Activated naive CD4-positive, alpha-beta T cell treated with anti-CD3 and anti-CD28 coated beads for 36 hours (primary cell): ENCODE measurements around the gene NDST4. TPM values are rescaled to one million over a fixed set of nuclear protein-coding genes. Genes with fewer than 3 reads are reported as not detected.

ENCODE experiments used
- CTCF ChIA-PET: fragments of 350-600 bp; sonication (Branson Sonifier 250); formaldehyde crosslinking; loops from one replicate; lab custom pipeline; 2021; ENCODE audit warnings: antibody characterized with exemption; lab: Charles Lee
- DNase-seq: peaks from one replicate; pipeline ENCODE4 v3.0.0-alpha.2; 2020
- H3K27ac Mint-ChIP-seq: one replicate; pipeline ENCODE4 v1.8.0; 2021; ENCODE audit warnings: mild to moderate bottlenecking, mixed read lengths
- H3K27me3 Mint-ChIP-seq: one replicate; pipeline ENCODE4 v1.8.0; 2021; ENCODE audit warnings: low read depth, mixed read lengths
- H3K36me3 Mint-ChIP-seq: one replicate; pipeline ENCODE4 v1.8.0; 2021; ENCODE audit warnings: low read depth, mixed read lengths
- H3K4me1 Mint-ChIP-seq: one replicate; pipeline ENCODE4 v1.8.0; 2021; ENCODE audit warnings: low read depth, mixed read lengths
- H3K4me3 Mint-ChIP-seq: one replicate; pipeline ENCODE4 v1.8.0; 2021; ENCODE audit warnings: mild to moderate bottlenecking, moderate library complexity, mixed read lengths
- H3K9me3 Mint-ChIP-seq: one replicate; pipeline ENCODE4 v1.8.0; 2021; ENCODE audit warnings: mixed read lengths
- intact Hi-C: fragments of 100-400 bp; cut with micrococcal nuclease; formaldehyde crosslinking; loops from one replicate; pipeline ENCODE4 v1.15.1; 2023
- total RNA-seq, 2 experiments: library from RNA; stranded (reverse); gene quantifications; one replicate each; pipeline ENCODE4 v1.2.3, GENCODE V29; 2021

NDST4 gene
- total RNA-seq, 2 experiments from 2014 or later, result not detected

DNA sequence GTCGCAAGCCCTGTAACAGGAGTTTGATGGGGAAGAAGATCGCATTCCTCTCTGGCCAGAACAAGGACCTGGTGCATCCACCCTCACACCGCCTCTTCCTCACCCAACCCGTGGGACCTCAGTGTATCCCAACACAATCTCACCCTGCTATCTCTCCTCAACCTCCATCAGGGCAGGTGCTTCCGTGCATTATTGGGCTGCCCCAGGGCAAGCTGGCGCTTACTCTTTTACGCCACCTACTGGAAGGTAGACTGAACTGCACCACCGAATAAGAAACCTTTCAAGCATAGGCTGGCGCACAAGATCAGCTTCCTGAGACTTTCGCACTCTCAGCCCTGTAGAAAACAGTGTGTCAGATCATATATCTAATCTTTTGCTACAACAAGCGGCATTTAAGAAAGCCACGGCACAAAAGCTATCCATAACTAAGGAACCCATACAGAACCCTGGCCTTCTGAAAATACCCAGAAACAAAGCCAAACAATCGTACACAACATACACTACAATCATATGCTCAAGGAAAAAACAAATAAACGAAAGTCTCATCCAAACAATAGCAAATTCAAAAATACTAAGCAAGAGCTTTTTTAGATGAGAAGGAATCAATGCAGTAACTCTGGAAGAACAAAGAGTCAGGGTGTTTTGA is 305.5 kb downstream of the NDST4 start:
- Mint-ChIP-seq H3K4me3 (no peak overlapping the region), H3K9me3 (no peaks in the 10 kb centered on the region), H3K4me1 (no peaks in the 10 kb centered on the region), H3K27me3 (no peaks in the 10 kb centered on the region), H3K36me3 (no peaks in the 10 kb centered on the region), H3K27ac (no peak overlapping the region)
- intact Hi-C loops, result loop anchor here (5.0 kb wide), 1 partner anchor 421 kb away; no protein-coding TSS in a partner anchor
- CTCF ChIA-PET, result interaction anchor here (0.6 to 1.6 kb wide), 8 partner anchors 9 to 1658 kb away, joined by 3 to 6 read pairs (median 4); partner anchors contain the start of gene UGT8
- peak; percentile 42 for DNase-seq

DNA sequence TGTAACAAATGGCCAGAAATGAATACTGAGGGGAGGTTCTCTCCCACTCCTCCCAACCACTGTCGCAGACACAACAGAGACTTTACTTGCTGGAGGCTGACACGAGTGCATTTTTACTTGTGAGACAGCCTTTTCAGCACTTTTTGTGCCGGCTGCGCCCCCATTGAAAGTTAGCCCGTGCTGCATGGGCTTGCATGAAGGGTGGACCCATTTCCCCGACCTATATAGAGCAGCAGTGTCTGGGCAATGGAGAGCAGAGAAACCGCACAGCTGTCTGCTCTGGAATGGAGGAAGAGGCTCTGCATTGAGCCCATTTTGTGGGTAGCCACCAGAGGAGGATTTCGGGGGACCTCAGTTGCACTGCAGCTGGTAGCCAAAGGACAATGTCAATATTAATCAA is 306.1 kb downstream of the NDST4 start:
- Mint-ChIP-seq H3K27me3 (no peaks in the 10 kb centered on the region), H3K9me3 (no peaks in the 10 kb centered on the region), H3K4me3 (no peak overlapping the region), H3K36me3 (no peaks in the 10 kb centered on the region), H3K4me1 (no peaks in the 10 kb centered on the region), H3K27ac (no peak overlapping the region)
- intact Hi-C loops, result loop anchor here (5.0 kb wide), 1 partner anchor 420 kb away; no protein-coding TSS in a partner anchor
- CTCF ChIA-PET, result interaction anchor here (0.7 to 1.6 kb wide), 4 partner anchors 13 to 250 kb away, joined by 3 to 4 read pairs (median 4); no protein-coding TSS in a partner anchor
- DNase-seq, result no peak

DNA sequence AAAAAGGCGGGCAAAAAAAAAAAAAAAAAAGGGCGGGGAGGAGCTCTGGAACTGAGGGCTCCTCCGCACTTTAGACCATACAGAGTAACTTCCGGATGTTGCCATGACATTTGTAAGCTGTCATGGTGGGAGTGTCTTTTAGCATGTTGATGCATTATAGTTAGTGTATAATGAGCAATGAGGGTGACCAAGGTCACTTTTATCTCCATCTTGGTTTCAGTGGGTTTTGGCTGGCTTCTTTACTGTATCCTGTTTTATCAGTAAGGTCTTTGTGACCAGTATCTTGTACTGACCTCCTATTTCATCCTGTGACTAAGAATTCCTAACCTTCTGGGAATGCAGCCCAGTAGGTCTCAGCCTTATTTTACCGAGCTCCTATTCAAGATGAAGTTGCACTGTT is 321.4 kb downstream of the NDST4 start:
- no peaks in the 10 kb centered on the region for H3K36me3 Mint-ChIP-seq
- H3K4me3 Mint-ChIP-seq, result no peak overlapping the region
- CTCF ChIA-PET, result no interaction called here
- H3K4me1 Mint-ChIP-seq, result no peaks in the 10 kb centered on the region
- no peaks in the 10 kb centered on the region for H3K9me3 Mint-ChIP-seq
- intact Hi-C loops, result no loop called here
- no peaks in the 10 kb centered on the region for H3K27me3 Mint-ChIP-seq
- no peak for DNase-seq
- H3K27ac Mint-ChIP-seq, result no peak overlapping the region

DNA sequence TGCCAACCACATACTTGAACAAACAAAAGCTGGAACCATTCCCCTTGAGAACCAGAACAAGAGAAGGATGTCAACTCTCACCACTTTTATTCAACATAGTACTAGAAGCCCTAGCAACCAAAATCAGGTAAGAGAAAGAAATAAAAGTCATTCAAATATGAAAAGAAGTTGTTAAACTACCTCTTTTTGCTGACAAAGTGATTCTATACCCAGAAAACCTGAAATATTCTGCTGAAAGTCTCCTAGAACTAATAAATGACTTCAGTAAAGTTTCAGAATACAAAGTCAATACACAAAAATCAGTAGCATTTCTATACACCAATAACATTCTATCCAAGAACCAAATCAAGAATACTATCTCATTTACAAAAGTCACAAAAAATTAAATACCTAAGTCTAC is 327.9 kb downstream of the NDST4 start:
- H3K27ac Mint-ChIP-seq, result no peak overlapping the region
- no peaks in the 10 kb centered on the region for H3K4me1 Mint-ChIP-seq
- peaks cover 10% of the 10 kb centered on the region for H3K27me3 Mint-ChIP-seq
- no peaks in the 10 kb centered on the region for H3K9me3 Mint-ChIP-seq
- intact Hi-C loops, result no loop called here
- no peaks in the 10 kb centered on the region for H3K36me3 Mint-ChIP-seq
- no peak overlapping the region for H3K4me3 Mint-ChIP-seq
- DNase-seq, result no peak
- CTCF ChIA-PET, result no interaction called here

DNA sequence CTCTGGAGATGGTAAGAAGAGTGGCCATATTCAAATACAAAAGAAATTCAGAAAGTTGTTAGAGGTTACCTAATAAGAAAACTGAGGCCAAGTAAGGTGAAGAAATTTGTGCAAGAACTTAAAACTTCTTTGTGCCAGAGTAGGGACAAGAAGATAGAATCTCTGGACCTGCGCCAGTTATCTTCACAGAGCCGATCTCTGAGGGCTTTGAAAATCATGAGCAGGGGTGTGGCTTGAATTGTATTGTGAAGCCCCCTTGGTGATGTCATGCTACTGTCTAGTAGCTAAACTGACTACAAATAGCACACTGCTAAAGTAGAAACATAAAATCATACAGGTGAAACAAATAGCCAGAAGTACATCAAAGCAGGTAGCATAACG is 330.2 kb downstream of the NDST4 start:
- Mint-ChIP-seq H3K27me3 (peaks cover 10% of the 10 kb centered on the region), H3K9me3 (peaks cover 2% of the 10 kb centered on the region), H3K4me3 (no peak overlapping the region), H3K4me1 (no peaks in the 10 kb centered on the region), H3K27ac (no peak overlapping the region), H3K36me3 (no peaks in the 10 kb centered on the region)
- no peak for DNase-seq
- CTCF ChIA-PET, result no interaction called here
- intact Hi-C loops, result no loop called here

DNA sequence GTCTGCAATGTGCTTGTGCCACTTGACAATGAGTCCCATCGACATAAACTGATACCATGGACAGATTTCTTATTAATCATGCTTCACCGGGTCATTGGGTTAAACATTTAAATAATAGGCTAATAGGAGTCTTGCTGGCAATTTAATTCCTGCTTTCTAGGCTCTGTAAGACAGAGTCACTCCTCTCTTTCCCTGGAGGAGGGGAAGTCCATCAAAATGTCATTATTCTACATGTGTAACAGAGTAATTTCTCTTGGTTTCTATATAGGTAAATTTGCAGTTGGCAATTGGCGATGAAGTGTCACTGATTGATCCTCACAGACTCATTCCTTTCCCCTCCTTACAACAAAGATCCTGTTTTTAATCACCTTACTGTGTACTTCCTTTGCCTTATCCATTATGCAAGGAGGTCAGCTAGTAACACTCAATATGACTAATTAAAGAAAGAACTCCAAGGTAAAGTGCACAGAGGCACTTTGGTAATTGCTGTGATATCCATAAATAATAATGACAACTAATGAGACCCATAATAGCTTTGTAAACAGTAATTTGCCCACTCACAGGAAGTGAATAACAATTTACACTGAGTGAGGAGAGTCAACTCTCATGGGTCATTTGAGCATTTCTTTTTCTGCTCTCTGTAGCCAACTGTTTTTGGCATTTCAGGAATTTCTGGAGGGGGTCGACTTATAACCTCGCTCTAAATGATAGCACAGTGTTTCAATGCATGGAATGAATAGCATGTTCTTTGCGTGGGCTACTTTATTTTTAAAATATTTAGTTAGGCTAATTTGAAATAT is 330.8 kb downstream of the NDST4 start:
- no peak for DNase-seq
- H3K4me3 Mint-ChIP-seq, result no peak overlapping the region

DNA sequence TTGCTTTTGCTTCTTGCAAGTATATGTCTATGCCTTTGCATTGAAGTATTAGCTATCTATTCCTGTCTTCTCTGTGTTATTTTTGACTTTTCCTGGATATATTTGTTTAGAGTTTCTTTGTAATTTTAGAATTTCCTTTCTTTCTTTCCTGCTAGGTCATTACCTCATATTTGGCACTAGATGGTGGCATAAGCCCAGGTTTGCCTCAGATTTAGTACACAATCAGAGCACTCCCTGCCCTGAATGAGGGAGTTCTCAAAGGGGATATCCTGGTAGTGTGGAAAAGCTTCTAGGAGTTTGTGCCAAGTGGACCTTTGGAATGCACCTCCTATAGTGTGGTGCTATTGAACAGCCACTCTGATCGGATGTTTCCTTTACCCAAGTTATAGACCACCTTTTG is 333.2 kb downstream of the NDST4 start:
- DNase-seq, result no peak
- intact Hi-C loops, result no loop called here
- Mint-ChIP-seq H3K4me3 (no peak overlapping the region), H3K9me3 (peaks cover 2% of the 10 kb centered on the region), H3K27me3 (peaks cover 10% of the 10 kb centered on the region), H3K36me3 (no peaks in the 10 kb centered on the region), H3K27ac (no peak overlapping the region), H3K4me1 (no peaks in the 10 kb centered on the region)
- CTCF ChIA-PET, result no interaction called here

More for the DNA sequence above, 330.8 kb downstream of the NDST4 start:
- peaks cover 10% of the 10 kb centered on the region for H3K27me3 Mint-ChIP-seq
- intact Hi-C loops, result no loop called here
- H3K4me1 Mint-ChIP-seq, result no peaks in the 10 kb centered on the region
- no peak overlapping the region for H3K27ac Mint-ChIP-seq
- no peaks in the 10 kb centered on the region for H3K36me3 Mint-ChIP-seq
- peaks cover 2% of the 10 kb centered on the region for H3K9me3 Mint-ChIP-seq
- CTCF ChIA-PET, result no interaction called here
